Psoas muscle (tissue), 8 donors: ENCODE measurements around the gene PSMB1. TPM values are rescaled to one million over a fixed set of nuclear protein-coding genes. Genes with fewer than 3 reads are reported as not detected.

Experiments
- ATAC-seq, 4 donors: fragments of 200-7000 bp; cut with Tn5 transposase; one replicate each; pipeline ENCODE4 v1.9.1; 2020; ENCODE audit warnings: moderate library complexity in 3 of 4, mild to moderate bottlenecking in 2 of 4
- DNase-seq, 2 donors: peaks; one replicate each; pipeline ENCODE4 v3.0.0-alpha.2; 2020
- H3K27ac ChIP-seq: fragments of 200-600 bp; one replicate; pipeline ENCODE4 v1.8.0; 2022
- H3K27me3 ChIP-seq, 3 donors: fragments of 200-600 bp in 1 of 3; one replicate each; pipeline versions ENCODE4 v1.6.1 to v1.8.0; 2013 to 2022; ENCODE audit warnings: low read length in 2 of 3, mild to moderate bottlenecking in 2 of 3, moderate library complexity in 1 of 3; ENCODE audit not compliant: insufficient read depth in 3 of 3
- H3K36me3 ChIP-seq, 2 donors: fragments of 200-600 bp in 1 of 2; one replicate each; pipeline versions ENCODE4 v1.6.1 to v1.8.0; 2013 to 2022; ENCODE audit warnings: low read depth in 1 of 2, mild to moderate bottlenecking in 1 of 2, moderate library complexity in 1 of 2; ENCODE audit not compliant: insufficient read depth in 1 of 2
- H3K4me1 ChIP-seq: fragments of 200-600 bp; one replicate; pipeline ENCODE4 v1.8.0; 2022
- H3K4me3 ChIP-seq: fragments of 200-600 bp; one replicate; pipeline ENCODE4 v1.8.0; 2022; ENCODE audit warnings: mild to moderate bottlenecking
- H3K9me3 ChIP-seq: fragments of 200-600 bp; one replicate; pipeline ENCODE4 v1.8.0; 2022
- CTCF ChIP-seq: fragments of 200-600 bp; IDR thresholded peaks from one replicate; pipeline ENCODE4 v1.8.0; 2022; ENCODE audit warnings: antibody characterized with exemption
- WGBS, 3 donors: extraction: QIAGEN DNeasy Blood & Tissue Kit; methylation state at CpG; one replicate each; pipeline versions ENCODE4 v1.1.6 to v1.1.7; 2013; 5-methylcytosine and 5-hydroxymethylcytosine counted together
- intact Hi-C, 2 donors: fragments of 100-400 bp; cut with DNase I; formaldehyde crosslinking; loops; one replicate each; pipeline versions ENCODE4 v1.11.0 to v1.14.2; 2022
- polyA plus RNA-seq, 3 donors: library from polyadenylated mRNA; stranded (reverse); fragments of 200-250 nt; gene quantifications; one replicate each; pipeline ENCODE4 v1.2.3, GENCODE V29; 2013
- total RNA-seq, 4 donors: library from RNA; stranded (reverse); fragmentation: NEBNext Ultra II Directional in 2 of 4; extraction: Animal tissue kit (Norgen Biotek cat#: 25700) in 2 of 4; gene quantifications; one replicate each; pipeline versions ENCODE4 v1.2.1 to v1.2.4, GENCODE V29; 2021 to 2023
- donor health status: healthy with polysubstance abuse.
- donor health status: DM: no; HTN: no; CAD: no; lungs with moderate emphysema.
- donor health status: Bipolar disorder and iron deficiency.
- donor health status: healthy.
- donor health status: DM: yes; HTN: yes; CAD: no.
- donor health status: DM: no; HTN: no; CAD: no.
- donor health status: DM: no; HTN: no; CAD: no.
- donor health status: DM: yes; HTN: yes; CAD: no.

Gene PSMB1
- total and polyA plus RNA-seq, 7 donors, result 139 to 367 (median 246) TPM

- no peaks in the 10 kb centered on the region for H3K27me3 ChIP-seq
- DNase-seq (no peak), ATAC-seq (no peak)
- H3K27ac ChIP-seq, result peak overlapping the region; percentile 98
- 43 to 58% (median 55%) methylated on average over 3 of the region's 3 CpGs for WGBS, 3 donors
- H3K9me3 ChIP-seq, result no peaks in the 10 kb centered on the region
- intact Hi-C loops, result loop anchor here in 1 of 2 donors (10.0 kb wide), 1 partner anchor 831 kb away; the partner anchor contains the start of gene PHF10
- peaks cover 32% of the 10 kb centered on the region for H3K4me1 ChIP-seq
- peak overlapping the region; percentile 74 for H3K4me3 ChIP-seq
- H3K36me3 ChIP-seq, result peaks cover under 1 to 33% of the 10 kb centered on the region in 2 donors
- no peak for TF ChIP-seq CTCF
Observed at GRCh38 chr6:170555305-170555704, 2.2 kb upstream of the PSMB1 start.

GRCh38 chr6:170554796-170555137 is 1.7 kb upstream of the PSMB1 start:
- Histone ChIP-seq H3K4me1 (peaks cover 37% of the 10 kb centered on the region), H3K9me3 (no peaks in the 10 kb centered on the region), H3K27me3 (no peaks in the 10 kb centered on the region), H3K4me3 (peak overlapping the region; percentile 74), H3K36me3 (peaks cover 0 to 28% of the 10 kb centered on the region in 2 donors), H3K27ac (peak overlapping the region; percentile 98)
- no peak for DNase-seq
- TF ChIP-seq CTCF, result no peak
- 1 to 2% (median 1%) methylated on average over 7 of the region's 7 CpGs for WGBS, 3 donors
- ATAC-seq, result no peak
- intact Hi-C loops, result loop anchor here (5.0 to 10.0 kb wide), 2 partner anchors 802 to 830 kb away; partner anchors contain the start of genes DYNLT2 (in 1 of the 2), ERMARD (in 1 of the 2) and PHF10 (in 1 of the 2)

GRCh38 chr6:170554013-170554795 is 1.1 kb upstream of the PSMB1 start, which contains the start of gene TBP:
Gene TBP, plus strand, starts transcription at chr6:170554369. Its CDS starts 2,661 bp downstream, at chr6:170557030.
- Histone ChIP-seq H3K4me1 (peaks cover 43% of the 10 kb centered on the region), H3K36me3 (peaks cover 2 to 26% of the 10 kb centered on the region in 2 donors), H3K27me3 (no peaks in the 10 kb centered on the region), H3K4me3 (peak within 1 kb of the TSS; percentile 74), H3K9me3 (no peaks in the 10 kb centered on the region), H3K27ac (peak within 1 kb of the TSS; percentile 98)
- intact Hi-C loops, result loop anchor here (5.0 to 10.0 kb wide), 2 partner anchors 802 to 829 kb away; partner anchors contain the start of genes DYNLT2 (in 1 of the 2), ERMARD (in 1 of the 2) and PHF10 (in 1 of the 2)
- WGBS, 3 donors, result 0% methylated on average over 48 to 51 of the region's 51 CpGs
- DNase-seq (peak; percentile 97 to 99), ATAC-seq (peak; percentile 91 to 96 (median 94))
- no peak for TF ChIP-seq CTCF

- H3K9me3 ChIP-seq, result no peaks in the 10 kb centered on the region
- ATAC-seq (peak; percentile 53 to 64 (median 58)), DNase-seq (no peak)
- no peak for TF ChIP-seq CTCF
- 0 to 1% (median 0%) methylated on average over 13 of the region's 13 CpGs for WGBS, 3 donors
- peak overlapping the region; percentile 74 for H3K4me3 ChIP-seq
- peak overlapping the region; percentile 98 for H3K27ac ChIP-seq
- peaks cover 2 to 29% of the 10 kb centered on the region in 2 donors for H3K36me3 ChIP-seq
- H3K27me3 ChIP-seq, result no peaks in the 10 kb centered on the region
- intact Hi-C loops, result loop anchor here (5.0 to 10.0 kb wide), 2 partner anchors 801 to 829 kb away; partner anchors contain the start of genes DYNLT2 (in 1 of the 2), ERMARD (in 1 of the 2) and PHF10 (in 1 of the 2)
- H3K4me1 ChIP-seq, result peaks cover 49% of the 10 kb centered on the region
Observed at GRCh38 chr6:170553534-170554012, 466 bp upstream of the PSMB1 start.
